PFSK-1 (cell line): ENCODE measurements around the gene EFEMP2.

Source experiments
- FOXP2 ChIP-seq: optimal IDR thresholded peaks from 2 replicates; pipeline ENCODE3; 2011; ENCODE audit warnings: borderline replicate concordance, control low read depth, inconsistent platforms; ENCODE audit not compliant: insufficient read depth; ENCODE audit errors: extremely low read length, extremely low read depth
- POLR2AphosphoS5 ChIP-seq: IDR thresholded peaks from 2 replicates; pipeline ENCODE4 v1.6.1; 2012; ENCODE audit warnings: low read depth, mild to moderate bottlenecking, control low read depth, low read length, moderate library complexity
- REST ChIP-seq, 2 experiments: IDR thresholded peaks; 2 replicates each; pipeline versions ENCODE4 v1.6.1 to v1.8.0; 2011 to 2012; ENCODE audit warnings: low read depth in 2 of 2, low read length in 2 of 2, control low read depth in 1 of 2, inconsistent platforms in 1 of 2, mild to moderate bottlenecking in 1 of 2, moderate library complexity in 1 of 2; ENCODE audit not compliant: insufficient read depth in 1 of 2
- SIN3A ChIP-seq: IDR thresholded peaks from 2 replicates; pipeline ENCODE4 v1.6.1; 2012; ENCODE audit warnings: mild to moderate bottlenecking, low read length, moderate library complexity, borderline replicate concordance; ENCODE audit not compliant: insufficient read depth
- TAF1 ChIP-seq: IDR thresholded peaks from 2 replicates; pipeline ENCODE4 v1.6.1; 2012; ENCODE audit warnings: low read length, control low read depth, borderline replicate concordance; ENCODE audit not compliant: insufficient read depth

Gene EFEMP2

GRCh38 chr11:65857500-65857852, 15.1 kb downstream of the EFEMP2 start:
- TF ChIP-seq REST (IDR thresholded peaks at IDR 0.05; ENCODE audit: insufficient read depth in 1 of 2, low read depth in 2 of 2, low read length in 2 of 2): no peak
- TF ChIP-seq TAF1: no peak
- TF ChIP-seq FOXP2: no peak
- TF ChIP-seq SIN3A: no peak
- no peak for TF ChIP-seq POLR2AphosphoS5

GRCh38 chr11:65856689-65857499, 15.7 kb downstream of the EFEMP2 start:
- no peak; the same call in 1 of the 2 replicates for TF ChIP-seq POLR2AphosphoS5

GRCh38 chr11:65855927-65856363, 16.7 kb downstream of the EFEMP2 start:
- TF ChIP-seq POLR2AphosphoS5 (no peak), FOXP2 (no peak), SIN3A (no peak), TAF1 (no peak), REST (IDR thresholded peaks at IDR 0.05; ENCODE audit: insufficient read depth in 1 of 2, low read depth in 2 of 2, low read length in 2 of 2) (no peak)

GRCh38 chr11:65854852-65855837, 17.5 kb downstream of the EFEMP2 start:
- TF ChIP-seq FOXP2: no peak
- TF ChIP-seq REST (IDR thresholded peaks at IDR 0.05; ENCODE audit: insufficient read depth in 1 of 2, low read depth in 2 of 2, low read length in 2 of 2): no peak
- TF ChIP-seq SIN3A: no peak
- TF ChIP-seq POLR2AphosphoS5: no peak
- no peak for TF ChIP-seq TAF1

GRCh38 chr11:65854161-65854592, 18.4 kb downstream of the EFEMP2 start:
- TF ChIP-seq TAF1 (no peak), SIN3A (no peak), FOXP2 (no peak), POLR2AphosphoS5 (peak; percentile 41; the same call in 1 of the 2 replicates), REST (IDR thresholded peaks at IDR 0.05; ENCODE audit: insufficient read depth in 1 of 2, low read depth in 2 of 2, low read length in 2 of 2) (no peak)
